Activated CD8-positive, alpha-beta memory T cell treated with anti-CD3 and anti-CD28 coated beads for 4 hours (primary cell): ENCODE data around the gene TSPAN15.

Source experiments
- DNase-seq, 2 donors: peaks; one replicate each; pipeline ENCODE4 v3.0.0-alpha.2; 2020; ENCODE audit warnings: low read depth in 2 of 2

The TSPAN15 gene

GRCh38 chr10:69451209-69451783 lies at the start of gene TSPAN15:
Gene TSPAN15, plus strand, starts transcription at chr10:69451465. Its CDS starts 130 bp downstream, at chr10:69451595.
- DNase-seq, result peak; percentile 42

- no peak for DNase-seq
These were observed 48.9 kb upstream of the TSPAN15 start for GRCh38 chr10:69402386-69402785.

DNA sequence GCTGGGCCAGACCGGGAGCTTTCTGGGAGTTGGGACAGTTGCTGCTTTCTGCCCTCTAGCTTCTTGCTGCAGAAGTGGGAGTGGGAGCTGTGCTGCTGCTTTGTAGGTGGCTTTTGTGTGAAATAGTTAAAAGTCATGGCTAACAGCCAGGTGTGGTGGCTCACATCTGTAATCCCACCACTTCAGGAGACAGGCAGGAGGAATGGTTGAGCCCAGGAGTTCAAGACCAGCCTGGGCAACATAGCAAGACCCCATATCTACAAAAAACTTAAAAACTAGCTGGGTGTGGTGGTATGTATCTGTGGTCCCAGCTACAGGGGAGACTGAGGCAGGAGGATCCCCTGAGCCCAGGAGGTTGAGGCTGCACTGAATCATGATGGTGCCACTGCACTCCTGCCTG lies 48.2 kb upstream of the TSPAN15 start:
- no peak for DNase-seq

DNA sequence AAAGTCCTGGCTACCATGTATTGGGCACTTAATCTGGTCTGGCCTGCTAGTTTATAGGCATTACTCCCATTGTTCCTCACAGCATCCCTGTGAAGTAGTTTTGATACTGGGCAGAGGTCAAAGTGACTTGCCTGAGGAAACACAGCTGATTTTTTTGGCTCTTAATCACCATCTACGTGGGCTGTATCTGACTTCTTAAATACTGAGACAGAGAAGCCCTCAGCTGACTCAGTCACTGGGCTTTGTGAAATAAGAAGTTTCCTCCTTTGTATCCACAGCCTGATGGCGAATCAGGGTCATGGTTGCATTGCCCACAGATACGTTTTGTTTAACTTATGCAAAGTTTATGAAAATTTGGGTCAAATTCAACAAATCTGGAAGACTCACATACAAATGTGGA lies 47.7 kb upstream of the TSPAN15 start:
- DNase-seq, result no peak

DNA sequence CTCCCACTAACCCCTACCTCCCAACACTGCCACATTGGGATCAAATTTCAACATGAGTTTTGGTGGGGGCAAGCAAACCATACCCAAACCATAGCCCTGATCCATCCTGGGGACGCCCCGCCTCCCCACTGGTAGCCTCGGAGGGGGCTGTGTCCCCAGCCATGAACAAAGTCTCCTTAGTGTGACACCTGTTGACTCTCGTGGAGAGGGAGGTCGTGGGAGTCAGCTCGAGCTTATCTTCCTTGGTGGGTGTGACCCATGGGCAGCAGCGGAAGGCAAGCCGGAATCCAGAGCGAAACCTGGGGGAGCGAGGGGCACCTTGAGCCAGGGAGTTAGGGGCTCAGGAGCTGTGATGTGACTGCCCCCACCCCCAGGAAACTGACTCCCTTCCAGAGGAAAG lies 46.5 kb upstream of the TSPAN15 start:
- no peak for DNase-seq

DNA sequence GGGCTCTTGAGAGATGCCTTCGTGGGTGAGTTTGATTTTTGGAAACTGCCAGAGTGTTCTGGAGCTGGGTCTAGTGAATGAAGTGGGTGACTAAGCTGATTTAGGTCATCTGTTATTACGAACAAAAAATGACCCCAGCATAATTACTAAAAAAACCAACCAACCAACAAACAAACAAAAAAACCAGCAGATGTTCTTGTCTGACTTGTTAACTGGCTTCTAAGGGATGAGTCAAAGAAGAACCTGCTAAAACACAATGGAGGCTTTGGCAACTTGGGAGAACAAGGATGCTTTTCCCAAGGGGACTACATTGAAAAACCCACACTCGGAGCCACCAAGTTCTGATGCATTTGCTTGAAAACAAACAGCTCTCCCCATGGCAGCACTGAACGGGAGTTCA lies 46.0 kb upstream of the TSPAN15 start:
- no peak for DNase-seq

DNA sequence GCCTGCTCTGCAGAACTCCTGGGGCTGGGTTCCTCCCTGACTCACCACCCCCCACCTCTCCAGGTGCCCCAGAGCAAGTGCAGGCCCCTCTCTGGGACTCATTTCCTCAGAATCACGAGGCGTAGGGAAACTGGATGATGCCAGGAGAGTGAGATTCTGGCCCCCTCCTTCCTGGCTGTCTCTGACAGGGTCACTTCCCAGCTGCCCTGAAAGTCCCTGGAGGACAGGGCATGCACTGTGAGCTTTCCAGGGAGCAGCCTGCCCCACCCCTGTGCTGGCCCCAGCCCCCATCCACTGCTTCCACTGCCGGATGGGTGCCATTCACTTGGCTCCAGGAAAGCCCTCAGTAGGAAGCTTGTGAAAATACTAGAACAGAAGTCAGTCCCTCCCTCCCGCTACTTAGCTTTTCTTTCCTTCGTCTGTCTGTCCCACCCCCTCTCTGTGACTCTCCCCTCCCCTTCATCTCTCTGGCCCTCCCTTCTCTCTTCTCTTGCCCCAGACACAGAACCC lies 44.9 kb upstream of the TSPAN15 start:
- no peak for DNase-seq

DNA sequence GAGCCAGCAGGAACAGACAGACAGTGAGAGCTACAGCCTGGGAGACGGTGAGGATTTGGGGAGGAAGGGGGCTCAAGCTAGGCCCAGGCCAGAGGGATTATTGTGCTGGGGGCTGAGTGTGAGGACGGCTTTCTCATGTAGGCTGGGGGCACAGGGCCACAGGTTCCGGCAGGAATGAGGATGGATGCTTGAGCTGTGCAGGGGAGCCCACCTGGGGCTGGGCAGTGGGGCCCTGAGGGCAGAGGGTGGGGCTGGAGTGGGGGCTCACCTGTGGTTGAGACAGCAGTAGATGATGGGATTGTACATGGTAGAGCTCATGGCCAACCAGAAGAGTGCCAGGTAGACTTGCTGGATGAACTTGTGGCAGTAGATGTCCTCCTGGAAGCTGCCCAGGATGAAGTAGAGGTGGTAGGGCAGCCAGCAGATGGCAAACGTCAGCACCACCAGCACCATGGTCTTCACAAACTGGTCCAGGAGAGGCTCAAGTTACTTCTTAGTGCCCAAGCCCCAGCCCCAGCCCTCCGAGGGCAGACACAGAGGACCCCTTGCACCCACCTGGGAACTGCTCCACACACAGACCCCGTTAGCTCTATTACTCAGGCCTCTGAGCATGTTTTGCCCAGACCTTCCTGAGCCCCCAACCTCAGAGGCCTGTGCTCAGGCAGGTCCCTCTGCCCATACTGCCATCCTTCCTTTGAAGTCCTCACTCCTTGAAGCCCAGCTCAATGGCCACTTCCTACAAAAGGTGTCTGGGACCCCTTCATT lies 44.3 kb upstream of the TSPAN15 start:
- no peak for DNase-seq

GRCh38 chr10:69407621-69408301 lies 43.5 kb upstream of the TSPAN15 start:
- no peak for DNase-seq

- DNase-seq, result peak; percentile 73 to 80
These were observed 42.7 kb upstream of the TSPAN15 start for GRCh38 chr10:69408318-69409175.

GRCh38 chr10:69409176-69409495 lies 42.1 kb upstream of the TSPAN15 start:
- no peak for DNase-seq

DNA sequence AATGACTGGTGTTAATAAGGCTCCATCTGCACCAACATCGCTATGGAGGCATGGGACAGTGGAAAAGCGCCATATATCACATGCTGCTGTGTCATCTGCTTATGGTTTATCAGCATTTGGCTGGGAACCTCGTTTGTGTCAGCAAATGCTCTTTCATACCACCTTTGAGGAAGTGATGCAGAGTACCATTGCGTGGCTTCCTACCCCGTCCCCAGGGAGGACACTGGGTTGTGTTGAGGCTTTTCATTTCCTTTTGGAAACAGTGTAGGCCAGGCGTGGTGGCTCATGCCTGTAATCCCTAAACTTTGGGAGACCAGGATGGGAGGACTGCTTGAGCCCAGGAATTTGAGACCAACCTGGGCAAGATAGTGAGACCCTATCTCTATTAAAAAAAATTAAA lies 41.3 kb upstream of the TSPAN15 start:
- no peak for DNase-seq

- DNase-seq, result no peak
These were observed 40.8 kb upstream of the TSPAN15 start for GRCh38 chr10:69410487-69410886.

DNA sequence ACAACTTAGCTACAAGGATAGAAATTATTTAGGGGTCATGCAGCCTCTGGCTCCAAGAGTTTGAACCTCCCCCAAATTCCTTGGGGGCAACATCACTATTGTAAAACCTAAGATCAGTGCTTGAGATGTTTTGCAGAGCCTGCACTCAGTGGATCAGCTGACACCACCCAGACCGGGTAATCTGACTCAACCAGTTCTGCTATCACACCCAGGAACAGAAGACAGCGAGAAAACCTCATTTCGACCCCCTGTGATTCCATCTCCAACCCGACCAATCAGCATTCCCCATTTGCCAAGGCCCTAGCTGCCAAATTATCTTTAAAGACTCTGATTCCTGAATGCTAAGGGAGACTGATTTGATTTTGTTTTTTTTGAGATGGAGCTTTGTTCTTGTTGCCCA lies 39.8 kb upstream of the TSPAN15 start:
- DNase-seq, result no peak

GRCh38 chr10:69412232-69412790 lies 39.0 kb upstream of the TSPAN15 start:
- DNase-seq, result no peak

DNA sequence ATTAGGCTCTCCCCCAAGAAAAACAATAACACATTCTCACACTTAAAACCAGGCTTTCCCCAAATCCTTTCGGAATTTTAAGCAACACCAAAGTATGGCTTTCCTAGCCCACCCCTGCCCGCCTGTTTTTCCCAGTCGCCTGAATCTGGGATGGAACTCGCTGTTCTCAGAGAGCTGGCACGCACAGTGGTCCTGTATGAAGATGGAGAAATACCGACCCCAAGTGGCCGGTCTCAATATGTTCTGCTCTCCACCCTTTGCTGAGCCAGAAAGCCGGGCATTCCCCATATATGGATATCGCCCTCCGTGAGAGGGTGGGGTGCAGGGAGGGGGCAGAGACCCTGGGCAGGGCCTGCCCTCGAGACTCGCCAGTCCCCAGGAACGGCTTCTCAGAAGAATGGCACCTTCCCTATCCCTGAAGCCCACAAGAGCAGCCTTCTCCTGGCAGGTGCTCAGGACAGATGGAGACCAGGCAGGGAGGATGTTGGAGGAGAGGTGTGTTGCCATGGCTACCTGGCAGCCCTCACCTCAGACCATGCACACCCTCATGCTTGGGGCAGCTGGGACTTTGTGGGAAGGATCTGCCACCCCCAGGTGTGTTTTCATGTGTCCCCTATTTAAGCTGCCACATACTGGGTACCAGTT lies 37.9 kb upstream of the TSPAN15 start:
- no peak for DNase-seq

DNA sequence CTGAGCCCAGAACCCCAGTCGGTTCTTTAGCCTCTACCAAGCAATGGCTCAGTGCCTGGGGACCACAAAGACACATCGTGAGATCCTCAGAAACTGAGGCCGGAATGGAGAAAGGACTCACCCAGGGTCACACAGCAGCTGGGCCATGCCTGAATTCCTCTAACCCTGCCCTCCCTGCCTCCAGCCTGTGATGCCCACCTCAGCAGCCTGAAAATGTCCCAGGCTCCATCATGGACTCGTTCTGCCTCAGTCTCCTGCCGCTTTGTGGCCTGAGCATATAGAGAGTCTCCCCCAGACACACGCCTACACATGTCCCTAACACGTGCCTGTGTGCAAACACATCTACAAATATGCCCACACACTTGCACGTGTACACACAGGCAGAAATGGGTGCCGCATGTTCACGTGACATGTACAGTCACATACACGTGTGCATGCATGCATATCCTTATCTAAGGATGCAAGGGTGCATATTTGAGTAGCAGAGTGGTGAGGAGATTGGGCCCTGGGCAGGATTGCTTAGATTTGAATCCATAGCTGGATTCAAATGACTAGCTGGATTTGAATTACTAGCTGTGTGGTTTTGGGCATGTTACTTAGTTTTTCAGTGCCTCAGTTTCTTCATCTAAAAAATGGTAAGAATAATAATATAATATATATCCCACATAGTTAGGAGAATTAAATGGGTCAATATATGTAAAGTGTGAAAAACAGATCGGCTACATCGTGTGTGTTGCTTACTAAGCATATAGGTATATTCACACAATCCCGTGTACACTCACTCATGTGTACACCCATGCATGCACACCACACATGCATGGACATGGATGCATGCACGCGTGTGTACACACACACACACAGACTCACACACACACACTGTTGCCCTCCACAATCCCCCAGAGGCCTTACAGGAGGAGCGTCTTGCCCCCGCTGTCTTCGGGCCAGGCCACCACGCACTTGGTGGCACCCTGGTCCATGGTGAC lies 36.9 kb upstream of the TSPAN15 start:
- no peak for DNase-seq

- DNase-seq, result no peak
These were observed 36.2 kb upstream of the TSPAN15 start for GRCh38 chr10:69415049-69415448.

- no peak for DNase-seq
These were observed 35.3 kb upstream of the TSPAN15 start for GRCh38 chr10:69415951-69416350.

DNA sequence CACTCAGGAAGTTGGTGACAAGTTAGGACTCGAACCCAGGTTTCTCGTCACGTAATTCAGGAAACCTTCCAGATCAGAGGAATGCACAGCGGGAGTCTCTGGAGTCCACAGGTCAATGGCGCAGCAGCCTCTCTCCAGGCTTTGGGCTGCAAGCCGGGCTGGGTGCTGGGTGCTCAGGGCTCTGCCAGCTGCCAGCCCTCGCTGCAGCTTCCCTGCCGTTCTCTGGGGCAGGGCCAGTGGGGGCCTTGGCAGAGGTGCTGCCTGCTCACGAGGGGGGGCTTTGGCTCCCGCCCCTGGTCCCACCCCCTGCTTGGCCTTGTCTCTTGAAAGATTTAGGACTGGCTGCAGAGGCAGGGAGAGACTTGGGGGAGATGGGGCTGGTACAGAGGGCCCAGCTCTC lies 34.6 kb upstream of the TSPAN15 start, which contains the start of gene TACR2:
TACR2 (minus strand) TSS at position 224 of the 400 bp plus-strand sequence. CDS start 595 bp downstream, outside the sequence.
- no peak for DNase-seq
